Spleen (tissue), 11 donors: ENCODE measurements around the gene HIVEP3. TPM values are rescaled to one million over a fixed set of nuclear protein-coding genes. Genes with fewer than 3 reads are reported as not detected.

Experiments used
- DNase-seq: peaks from one replicate; pipeline ENCODE4 v3.0.0-alpha.2; 2020
- H3K27ac ChIP-seq, 8 donors: fragments of 200-600 bp; sonication (generic) in 7 of 8; 1 replicate in 4 of 8; 2 replicates in 4 of 8; pipeline versions ENCODE4 v1.5.0 to v1.8.0; 2016 to 2021; ENCODE audit warnings: inconsistent platforms in 4 of 8, mild to moderate bottlenecking in 4 of 8, moderate library complexity in 1 of 8
- H3K27me3 ChIP-seq, 7 donors: fragments of 200-600 bp; sonication (generic) in 6 of 7; replicated peaks in 1 of 7; 1 replicate in 4 of 7; 2 replicates in 3 of 7; pipeline versions ENCODE4 v1.5.0 to v1.8.0; 2016 to 2021; ENCODE audit warnings: inconsistent platforms in 3 of 7, mild to moderate bottlenecking in 1 of 7
- H3K36me3 ChIP-seq, 6 donors: fragments of 200-600 bp; sonication (generic) in 5 of 6; 1 replicate in 4 of 6; 2 replicates in 2 of 6; pipeline versions ENCODE4 v1.5.0 to v1.8.0; 2016 to 2021; ENCODE audit warnings: inconsistent platforms in 2 of 6
- H3K4me1 ChIP-seq, 6 donors: fragments of 200-600 bp; sonication (generic) in 5 of 6; 1 replicate in 3 of 6; 2 replicates in 3 of 6; pipeline versions ENCODE4 v1.5.0 to v1.8.0; 2016 to 2021; ENCODE audit warnings: inconsistent platforms in 3 of 6
- H3K4me3 ChIP-seq, 8 donors: fragments of 200-600 bp; sonication (generic) in 7 of 8; 1 replicate in 4 of 8; 2 replicates in 4 of 8; pipeline versions ENCODE4 v1.5.0 to v1.8.0; 2016 to 2021; ENCODE audit warnings: inconsistent platforms in 4 of 8, mild to moderate bottlenecking in 4 of 8, moderate library complexity in 2 of 8
- H3K9me3 ChIP-seq, 8 donors: fragments of 200-600 bp; sonication (generic) in 7 of 8; 1 replicate in 4 of 8; 2 replicates in 4 of 8; pipeline versions ENCODE4 v1.5.0 to v1.8.0; 2016 to 2021; ENCODE audit warnings: inconsistent platforms in 4 of 8
- POLR2A ChIP-seq, 3 donors: fragments of 450-650 bp; IDR thresholded peaks; one replicate each; pipeline ENCODE4 v1.5.1; 2017; ENCODE audit warnings: antibody characterized with exemption in 3 of 3, mild to moderate bottlenecking in 1 of 3
- POLR2AphosphoS5 ChIP-seq, 3 donors: sonication (generic); formaldehyde crosslinking; IDR thresholded peaks; one replicate each; pipeline ENCODE4 v1.5.1; 2017; ENCODE audit warnings: antibody characterized with exemption in 3 of 3
- WGBS, 5 donors: extraction: QIAGEN DNeasy Blood & Tissue Kit in 3 of 5; methylation state at CpG; one replicate each; pipeline versions ENCODE4 v1.1.5 to v1.1.7; 2013 to 2018; 5-methylcytosine and 5-hydroxymethylcytosine counted together
- intact Hi-C: fragments of 100-400 bp; cut with DNase I; formaldehyde crosslinking; loops from one replicate; pipeline ENCODE4 v1.15.0; 2023; ENCODE audit warnings: low total_unique reads
- polyA plus RNA-seq, 3 donors: library from polyadenylated mRNA; stranded (reverse); fragments of 200-250 nt; gene quantifications; one replicate each; pipeline ENCODE4 v1.2.1, GENCODE V29; 2013
- total RNA-seq, 7 donors: library from RNA; depleted of rRNA in 3 of 7; stranded (reverse); fragments of >200 nt in 3 of 7; fragmentation: NEBNext Ultra II Directional in 4 of 7; extraction: Animal tissue kit (Norgen Biotek cat#: 25700) in 4 of 7; gene quantifications; one replicate each; pipeline versions ENCODE4 v1.1.0 to v1.2.1, GENCODE V29; 2016 to 2021
- TF ChIP-seq, protein P1 (sequence below), 11 experiments: fragments of 200-600 bp in 7 of 11; fragments of 450-650 bp in 4 of 11; sonication (generic) in 4 of 11; IDR thresholded peaks in 8 of 11; conservative IDR thresholded peaks in 3 of 11; 1 replicate in 7 of 11; 2 replicates in 4 of 11; pipeline versions ENCODE4 v1.4.0 to v1.8.0; 2016 to 2021; ENCODE audit warnings: antibody characterized with exemption in 11 of 11, inconsistent platforms in 4 of 11, mild to moderate bottlenecking in 1 of 11
- donor health status: healthy with polysubstance abuse.
- donor health status: DM: no; HTN: no; CAD: no; lungs with moderate emphysema.
- donor health status: DM: no; HTN: no; CAD: no.
- donor health status: Bipolar disorder and iron deficiency.
- donor health status: healthy.
- donor health status: DM: no; HTN: no; CAD: no.
- donor health status: DM: yes; HTN: yes; CAD: no.

The HIVEP3 gene
- total and polyA plus RNA-seq, 10 donors, result 2.4 to 21.2 (median 8.2) TPM

DNA sequence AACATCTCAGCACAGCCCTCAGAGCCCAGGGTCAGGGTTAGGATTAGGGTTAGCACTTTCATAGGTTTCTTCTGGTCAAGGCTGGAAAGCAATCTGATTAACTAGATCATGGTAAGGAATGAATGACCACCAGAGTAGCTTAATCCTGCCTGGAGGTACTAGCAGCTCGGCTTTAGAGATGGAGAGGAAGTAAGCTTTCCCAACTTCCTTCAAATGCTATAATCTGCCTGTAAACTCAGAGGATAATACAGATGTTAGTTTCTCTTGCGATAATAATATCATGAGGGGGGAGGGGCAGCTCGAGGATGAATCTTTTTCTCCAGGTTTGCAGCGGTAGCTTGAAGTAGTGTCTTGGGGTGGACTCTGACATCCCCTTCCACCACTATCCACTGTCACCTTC is 194.9 kb downstream of the HIVEP3 start:
- Histone ChIP-seq H3K4me1 (peaks cover 37 to 95% (median 67%) of the 10 kb centered on the region in 6 donors), H3K9me3 (no peaks in the 10 kb centered on the region), H3K4me3 (no peak overlapping the region), H3K27me3 (no peaks in the 10 kb centered on the region), H3K36me3 (no peaks in the 10 kb centered on the region), H3K27ac (no peak overlapping the region)
- TF ChIP-seq POLR2AphosphoS5 (IDR thresholded peaks at IDR 0.05), result no peak
- TF ChIP-seq, protein P1, sequence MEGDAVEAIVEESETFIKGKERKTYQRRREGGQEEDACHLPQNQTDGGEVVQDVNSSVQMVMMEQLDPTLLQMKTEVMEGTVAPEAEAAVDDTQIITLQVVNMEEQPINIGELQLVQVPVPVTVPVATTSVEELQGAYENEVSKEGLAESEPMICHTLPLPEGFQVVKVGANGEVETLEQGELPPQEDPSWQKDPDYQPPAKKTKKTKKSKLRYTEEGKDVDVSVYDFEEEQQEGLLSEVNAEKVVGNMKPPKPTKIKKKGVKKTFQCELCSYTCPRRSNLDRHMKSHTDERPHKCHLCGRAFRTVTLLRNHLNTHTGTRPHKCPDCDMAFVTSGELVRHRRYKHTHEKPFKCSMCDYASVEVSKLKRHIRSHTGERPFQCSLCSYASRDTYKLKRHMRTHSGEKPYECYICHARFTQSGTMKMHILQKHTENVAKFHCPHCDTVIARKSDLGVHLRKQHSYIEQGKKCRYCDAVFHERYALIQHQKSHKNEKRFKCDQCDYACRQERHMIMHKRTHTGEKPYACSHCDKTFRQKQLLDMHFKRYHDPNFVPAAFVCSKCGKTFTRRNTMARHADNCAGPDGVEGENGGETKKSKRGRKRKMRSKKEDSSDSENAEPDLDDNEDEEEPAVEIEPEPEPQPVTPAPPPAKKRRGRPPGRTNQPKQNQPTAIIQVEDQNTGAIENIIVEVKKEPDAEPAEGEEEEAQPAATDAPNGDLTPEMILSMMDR (IDR thresholded peaks at IDR 0.05 in 8 of 11, conservative IDR thresholded peaks at IDR 0.05 in 3 of 11), result no peak
- TF ChIP-seq POLR2A (IDR thresholded peaks at IDR 0.05), result no peak
- DNase-seq, result no peak
- intact Hi-C loops, result no loop called here
- 30 to 53% (median 42%) methylated on average over 4 of the region's 4 CpGs for WGBS, 5 donors

DNA sequence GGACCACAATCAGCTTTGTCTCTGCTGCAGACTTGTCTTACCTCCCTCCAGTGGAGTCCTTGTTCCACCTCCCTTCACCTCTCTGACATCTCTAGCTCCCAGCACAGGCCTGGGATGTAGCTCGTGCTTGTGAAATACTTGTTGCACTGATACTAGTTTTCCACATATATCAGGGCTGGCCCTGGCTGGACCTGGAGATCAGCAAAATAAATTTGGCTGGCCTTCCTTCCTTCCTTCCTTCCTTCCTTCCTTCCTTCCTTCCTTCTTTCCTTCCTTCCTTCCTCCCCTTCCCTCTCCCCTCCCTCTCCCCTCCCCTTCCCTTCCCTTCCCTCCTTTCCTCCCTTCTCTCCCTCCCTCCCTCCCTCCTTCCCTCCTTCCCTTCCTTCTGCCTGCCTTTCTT is 196.5 kb downstream of the HIVEP3 start:
- Histone ChIP-seq H3K27ac (no peak overlapping the region), H3K4me1 (peaks cover 21 to 80% (median 51%) of the 10 kb centered on the region in 6 donors), H3K27me3 (no peaks in the 10 kb centered on the region), H3K36me3 (no peaks in the 10 kb centered on the region), H3K9me3 (no peaks in the 10 kb centered on the region), H3K4me3 (no peak overlapping the region)
- 80 to 92% (median 88%) methylated on average over 1 of the region's 1 CpG for WGBS, 5 donors
- intact Hi-C loops, result no loop called here
- TF ChIP-seq POLR2A (IDR thresholded peaks at IDR 0.05), result no peak
- TF ChIP-seq, protein P1 (IDR thresholded peaks at IDR 0.05 in 8 of 11, conservative IDR thresholded peaks at IDR 0.05 in 3 of 11), result no peak
- TF ChIP-seq POLR2AphosphoS5 (IDR thresholded peaks at IDR 0.05), result no peak
- DNase-seq, result no peak

DNA sequence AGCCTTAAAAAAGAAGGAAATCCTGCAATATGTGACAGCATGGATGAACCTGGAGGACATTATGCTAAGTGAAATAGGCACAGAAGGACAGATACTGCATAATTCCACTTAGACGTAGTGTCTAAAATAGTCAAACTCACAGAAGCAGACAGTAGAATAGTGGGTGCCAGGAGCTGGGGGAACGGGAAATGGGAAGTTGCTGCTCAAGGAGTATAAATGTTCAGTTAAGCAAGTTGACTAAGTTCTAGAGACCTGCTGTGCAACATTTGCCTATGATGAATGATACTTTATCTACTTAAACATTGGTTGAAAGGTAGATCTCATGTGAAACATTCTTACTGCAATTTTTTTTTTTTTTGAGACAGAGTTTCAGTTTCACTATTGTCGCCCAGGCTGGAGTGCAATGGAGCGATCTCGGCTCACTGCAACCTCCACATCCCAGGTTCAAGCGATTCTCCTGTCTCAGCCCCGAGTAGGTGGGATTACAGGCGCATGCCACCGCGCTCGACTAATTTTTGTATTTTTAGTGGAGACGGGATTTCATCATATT is 197.8 kb downstream of the HIVEP3 start:
- H3K9me3 ChIP-seq, result no peaks in the 10 kb centered on the region
- H3K27ac ChIP-seq, result no peak overlapping the region
- no peaks in the 10 kb centered on the region for H3K36me3 ChIP-seq
- 70 to 86% (median 77%) methylated on average over 12 of the region's 12 CpGs for WGBS, 5 donors
- no peak for DNase-seq
- H3K4me3 ChIP-seq, result peak overlapping the region in 2 of 8 donors; percentile 10 to 49
- TF ChIP-seq POLR2A (IDR thresholded peaks at IDR 0.05) (no peak), POLR2AphosphoS5 (IDR thresholded peaks at IDR 0.05) (no peak)
- TF ChIP-seq, protein P1 (IDR thresholded peaks at IDR 0.05 in 8 of 11, conservative IDR thresholded peaks at IDR 0.05 in 3 of 11), result no peak
- intact Hi-C loops, result no loop called here
- no peaks in the 10 kb centered on the region for H3K27me3 ChIP-seq
- H3K4me1 ChIP-seq, result peaks cover 11 to 74% (median 41%) of the 10 kb centered on the region in 6 donors

DNA sequence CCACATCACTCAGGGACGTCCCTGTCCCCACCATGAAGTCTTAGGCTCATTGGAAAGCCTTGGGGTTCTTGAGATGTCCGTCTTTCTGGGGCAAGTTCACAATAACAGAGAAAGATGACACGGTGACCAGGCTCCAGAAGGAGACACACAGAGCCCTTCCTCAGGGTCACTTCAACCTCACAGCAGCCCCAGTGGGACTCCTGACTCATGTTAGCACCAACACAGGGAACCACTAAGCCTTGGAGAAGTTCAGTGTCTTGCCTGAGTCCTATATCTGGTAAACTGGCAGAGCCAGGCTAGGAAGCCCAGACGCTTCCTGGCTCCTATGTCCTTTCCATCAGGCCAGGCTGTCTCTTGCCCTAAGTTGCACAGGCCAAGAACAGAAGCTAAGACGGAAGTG is 199.1 kb downstream of the HIVEP3 start:
- DNase-seq, result no peak
- Histone ChIP-seq H3K27ac (no peak overlapping the region), H3K27me3 (no peaks in the 10 kb centered on the region), H3K9me3 (no peaks in the 10 kb centered on the region), H3K4me3 (no peak overlapping the region), H3K4me1 (peaks cover 6 to 74% (median 31%) of the 10 kb centered on the region in 6 donors), H3K36me3 (no peaks in the 10 kb centered on the region)
- 89 to 98% (median 93%) methylated on average over 5 of the region's 5 CpGs for WGBS, 5 donors
- intact Hi-C loops, result no loop called here
- TF ChIP-seq POLR2AphosphoS5 (IDR thresholded peaks at IDR 0.05) (no peak), POLR2A (IDR thresholded peaks at IDR 0.05) (no peak)
- TF ChIP-seq, protein P1 (IDR thresholded peaks at IDR 0.05 in 8 of 11, conservative IDR thresholded peaks at IDR 0.05 in 3 of 11), result no peak
